ENCODE data around the gene RGR. TPM values are rescaled to one million over a fixed set of nuclear protein-coding genes. Genes with fewer than 3 reads are reported as not detected.

The RGR gene
- total RNA-seq = not detected
- long read RNA-seq = 0 reads

- Histone ChIP-seq H3K4me3 (no peak within 1 kb of the TSS), H3K27ac (no peak within 1 kb of the TSS), H3K36me3 (no peaks in the 10 kb centered on the region), H3K9me3 (no peaks in the 10 kb centered on the region), H3K27me3 (no peaks in the 10 kb centered on the region), H3K4me1 (no peaks in the 10 kb centered on the region)
- TF ChIP-seq CTCF (IDR thresholded peaks at IDR 0.05) = no peak
- no peak for TF ChIP-seq POLR2A (IDR thresholded peaks at IDR 0.05)
- 33% methylated on average over 4 of the region's 9 CpGs for WGBS (ENCODE audit: insufficient coverage, low coverage, low lambda C conversion rate, missing lambda C conversion rate)
- DNase-seq (no peak), ATAC-seq (no peak)
- intact Hi-C loops (cut with DNase I) = no loop called here
Observed at GRCh38 chr10:84244651-84245270, at the start of gene RGR. TSS of gene RGR (plus strand) at chr10:84245053. CDS start at chr10:84245091, 38 bp downstream.

- no peak for DNase-seq
- Histone ChIP-seq H3K4me3 (no peak overlapping the region), H3K27ac (no peak overlapping the region), H3K36me3 (no peaks in the 10 kb centered on the region), H3K27me3 (peaks cover 7 to 11% of the 10 kb centered on the region in 2 donors), H3K4me1 (peaks cover 0 to 10% (median 0%) of the 10 kb centered on the region in 4 donors), H3K9me3 (no peaks in the 10 kb centered on the region)
- TF ChIP-seq CTCF (IDR thresholded peaks at IDR 0.05) = no peak
- no peak for TF ChIP-seq POLR2A (IDR thresholded peaks at IDR 0.05)
- WGBS (ENCODE audit: insufficient coverage, low coverage, low lambda C conversion rate, missing lambda C conversion rate) = 7% methylated on average over 4 of the region's 4 CpGs
- intact Hi-C loops (cut with DNase I) = no loop called here
- peak in 2 of 4 donors; percentile 26 to 27 for ATAC-seq
Observed at GRCh38 chr10:84196083-84196482, 48.8 kb upstream of the RGR start.

GRCh38 chr10:84196941-84197340 is 47.9 kb upstream of the RGR start:
- peaks cover 7 to 11% of the 10 kb centered on the region in 2 donors for H3K27me3 ChIP-seq
- intact Hi-C loops (cut with DNase I) = no loop called here
- H3K4me1 ChIP-seq = peaks cover 0 to 10% (median 0%) of the 10 kb centered on the region in 4 donors
- H3K4me3 ChIP-seq = no peak overlapping the region
- H3K36me3 ChIP-seq = no peaks in the 10 kb centered on the region
- no peak overlapping the region for H3K27ac ChIP-seq
- DNase-seq = no peak
- H3K9me3 ChIP-seq = no peaks in the 10 kb centered on the region
- TF ChIP-seq CTCF (IDR thresholded peaks at IDR 0.05) = no peak
- no peak for TF ChIP-seq POLR2A (IDR thresholded peaks at IDR 0.05)
- no peak for ATAC-seq
- 81% methylated on average over 3 of the region's 5 CpGs for WGBS (ENCODE audit: insufficient coverage, low coverage, low lambda C conversion rate, missing lambda C conversion rate)

GRCh38 chr10:84197643-84198042 is 47.2 kb upstream of the RGR start:
- no peak for DNase-seq
- no peaks in the 10 kb centered on the region for H3K36me3 ChIP-seq
- ATAC-seq = no peak
- WGBS (ENCODE audit: insufficient coverage, low coverage, low lambda C conversion rate, missing lambda C conversion rate) = no CpG with 5 or more reads among the region's 5 CpGs
- H3K27me3 ChIP-seq = peaks cover 7 to 11% of the 10 kb centered on the region in 2 donors
- no peaks in the 10 kb centered on the region for H3K9me3 ChIP-seq
- H3K4me3 ChIP-seq = no peak overlapping the region
- TF ChIP-seq POLR2A (IDR thresholded peaks at IDR 0.05) (no peak), CTCF (IDR thresholded peaks at IDR 0.05) (no peak)
- intact Hi-C loops (cut with DNase I) = no loop called here
- peaks cover 0 to 10% (median 0%) of the 10 kb centered on the region in 4 donors for H3K4me1 ChIP-seq
- H3K27ac ChIP-seq = no peak overlapping the region
